RWPE2 (cell line): Measurements from ENCODE around the gene CLCNKB.

Experiments used
- ATAC-seq: fragments of 200-7000 bp; cut with Tn5 transposase; 3 replicates; pipeline ENCODE4 v1.9.1; 2021; ENCODE audit warnings: low read depth
- DNase-seq: peaks from one replicate; pipeline ENCODE4 v3.0.0-alpha.2; 2020; ENCODE audit warnings: low spot score
- H3K27ac ChIP-seq: fragments of 450-650 bp; 2 replicates; pipeline ENCODE4 v1.5.1; 2017; ENCODE audit warnings: mild to moderate bottlenecking; ENCODE audit not compliant: poor library complexity, severe bottlenecking
- H3K27me3 ChIP-seq: fragments of 250-450 bp; sonication (Bioruptor Pico); 2 replicates; pipeline ENCODE4 v1.5.1; 2021; ENCODE audit warnings: mild to moderate bottlenecking, moderate library complexity; ENCODE audit not compliant: insufficient read depth, poor library complexity, severe bottlenecking
- H3K36me3 ChIP-seq: fragments of 250-450 bp; sonication (Bioruptor Pico); 2 replicates; pipeline ENCODE4 v1.5.1; 2020; ENCODE audit warnings: low read depth, mild to moderate bottlenecking, moderate library complexity
- H3K4me1 ChIP-seq: fragments of 250-450 bp; sonication (Bioruptor Pico); 2 replicates; pipeline ENCODE4 v1.5.1; 2021; ENCODE audit warnings: mild to moderate bottlenecking, moderate library complexity; ENCODE audit not compliant: insufficient read depth, poor library complexity, severe bottlenecking
- H3K4me3 ChIP-seq: fragments of 250-450 bp; sonication (Bioruptor Pico); 2 replicates; pipeline ENCODE4 v1.5.1; 2021; ENCODE audit warnings: mild to moderate bottlenecking, moderate library complexity; ENCODE audit not compliant: severe bottlenecking
- H3K9me3 ChIP-seq: fragments of 250-450 bp; sonication (Bioruptor Pico); 2 replicates; pipeline ENCODE4 v1.5.1; 2021; ENCODE audit warnings: mild to moderate bottlenecking, moderate library complexity; ENCODE audit not compliant: severe bottlenecking
- TF ChIP-seq, protein P1 (sequence below): fragments of 450-650 bp; IDR thresholded peaks from one replicate; pipeline ENCODE4 v1.5.1; 2017; ENCODE audit warnings: mild to moderate bottlenecking, moderate library complexity; ENCODE audit not compliant: poor library complexity, severe bottlenecking

CLCNKB gene

GRCh38 chr1:16010837-16011236, 32.7 kb upstream of the CLCNKB start:
- Histone ChIP-seq H3K4me1 (peaks cover 6% of the 10 kb centered on the region), H3K36me3 (no peaks in the 10 kb centered on the region), H3K27ac (no peak overlapping the region), H3K27me3 (no peaks in the 10 kb centered on the region), H3K4me3 (no peak overlapping the region), H3K9me3 (no peaks in the 10 kb centered on the region)
- TF ChIP-seq, protein P1, sequence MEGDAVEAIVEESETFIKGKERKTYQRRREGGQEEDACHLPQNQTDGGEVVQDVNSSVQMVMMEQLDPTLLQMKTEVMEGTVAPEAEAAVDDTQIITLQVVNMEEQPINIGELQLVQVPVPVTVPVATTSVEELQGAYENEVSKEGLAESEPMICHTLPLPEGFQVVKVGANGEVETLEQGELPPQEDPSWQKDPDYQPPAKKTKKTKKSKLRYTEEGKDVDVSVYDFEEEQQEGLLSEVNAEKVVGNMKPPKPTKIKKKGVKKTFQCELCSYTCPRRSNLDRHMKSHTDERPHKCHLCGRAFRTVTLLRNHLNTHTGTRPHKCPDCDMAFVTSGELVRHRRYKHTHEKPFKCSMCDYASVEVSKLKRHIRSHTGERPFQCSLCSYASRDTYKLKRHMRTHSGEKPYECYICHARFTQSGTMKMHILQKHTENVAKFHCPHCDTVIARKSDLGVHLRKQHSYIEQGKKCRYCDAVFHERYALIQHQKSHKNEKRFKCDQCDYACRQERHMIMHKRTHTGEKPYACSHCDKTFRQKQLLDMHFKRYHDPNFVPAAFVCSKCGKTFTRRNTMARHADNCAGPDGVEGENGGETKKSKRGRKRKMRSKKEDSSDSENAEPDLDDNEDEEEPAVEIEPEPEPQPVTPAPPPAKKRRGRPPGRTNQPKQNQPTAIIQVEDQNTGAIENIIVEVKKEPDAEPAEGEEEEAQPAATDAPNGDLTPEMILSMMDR: no peak
- ATAC-seq (no peak), DNase-seq (no peak)

GRCh38 chr1:16011936-16012589, 31.5 kb upstream of the CLCNKB start:
- Histone ChIP-seq H3K27me3 (no peaks in the 10 kb centered on the region), H3K4me1 (peaks cover 10% of the 10 kb centered on the region), H3K36me3 (no peaks in the 10 kb centered on the region), H3K9me3 (no peaks in the 10 kb centered on the region), H3K27ac (no peak overlapping the region), H3K4me3 (no peak overlapping the region)
- DNase-seq: no peak
- TF ChIP-seq, protein P1: no peak
- ATAC-seq: no peak

GRCh38 chr1:16012590-16013219, 30.9 kb upstream of the CLCNKB start:
- no peak for DNase-seq
- Histone ChIP-seq H3K36me3 (no peaks in the 10 kb centered on the region), H3K4me1 (peaks cover 6% of the 10 kb centered on the region), H3K27me3 (no peaks in the 10 kb centered on the region), H3K9me3 (no peaks in the 10 kb centered on the region), H3K27ac (no peak overlapping the region), H3K4me3 (peak overlapping the region; percentile 19)
- peak; percentile 32 for ATAC-seq
- TF ChIP-seq, protein P1: peak; percentile 4

- TF ChIP-seq, protein P1: no peak
- H3K27me3 ChIP-seq: no peaks in the 10 kb centered on the region
- DNase-seq: no peak
- peak; percentile 59 for ATAC-seq
- no peaks in the 10 kb centered on the region for H3K9me3 ChIP-seq
- H3K36me3 ChIP-seq: no peaks in the 10 kb centered on the region
- no peak overlapping the region for H3K27ac ChIP-seq
- H3K4me1 ChIP-seq: peaks cover 6% of the 10 kb centered on the region
- H3K4me3 ChIP-seq: peak overlapping the region; percentile 19
Observed at GRCh38 chr1:16013220-16013907, 30.2 kb upstream of the CLCNKB start.

GRCh38 chr1:16013908-16014258, 29.7 kb upstream of the CLCNKB start:
- H3K4me3 ChIP-seq: no peak overlapping the region
- peaks cover 3% of the 10 kb centered on the region for H3K9me3 ChIP-seq
- TF ChIP-seq, protein P1: no peak
- peaks cover 6% of the 10 kb centered on the region for H3K4me1 ChIP-seq
- no peaks in the 10 kb centered on the region for H3K27me3 ChIP-seq
- H3K27ac ChIP-seq: no peak overlapping the region
- DNase-seq (no peak), ATAC-seq (no peak)
- H3K36me3 ChIP-seq: no peaks in the 10 kb centered on the region
